HEK293 (cell line): ENCODE results near the gene GRID2.

ENCODE experiments used
- CTCF ChIA-PET: fragments of 350-600 bp; formaldehyde crosslinking; extraction: SDS; loops from one replicate; lab custom pipeline; 2021; ENCODE audit warnings: antibody characterized with exemption; lab: Yijun Ruan, JAX
- POLR2A ChIA-PET: fragments of 300-600 bp; formaldehyde crosslinking; extraction: SDS; loops from one replicate; lab custom pipeline; 2020; ENCODE audit warnings: antibody characterized with exemption, inconsistent platforms; lab: Yijun Ruan, JAX
- H3K27ac ChIP-seq: fragments of 200-500 bp; sonication (Bioruptor generic); 2 replicates; pipeline ENCODE4 v1.5.1; 2014; ENCODE audit warnings: low read depth, low read length, control low read depth, inconsistent platforms; ENCODE audit errors: extremely low read depth
- H3K36me3 ChIP-seq, 2 experiments: fragments of 200-500 bp in 1 of 2; sonication (Bioruptor generic) in 1 of 2; 1 replicate in 1 of 2; 2 replicates in 1 of 2; pipeline ENCODE4 v1.5.1; 2014 to 2017; ENCODE audit warnings: inconsistent platforms in 2 of 2, low read length in 2 of 2; ENCODE audit not compliant: control insufficient read depth in 2 of 2, insufficient read depth in 1 of 2
- H3K4me1 ChIP-seq: fragments of 200-500 bp; sonication (Bioruptor generic); 2 replicates; pipeline ENCODE4 v1.5.1; 2014; ENCODE audit warnings: mild to moderate bottlenecking, low read length, inconsistent platforms; ENCODE audit not compliant: control insufficient read depth, insufficient read depth
- H3K4me3 ChIP-seq: 2 replicates; pipeline ENCODE4 v1.5.1; 2011; ENCODE audit warnings: low read depth, mild to moderate bottlenecking, control low read depth, low read length, moderate library complexity
- H3K9me3 ChIP-seq: fragments of 200-500 bp; sonication (Bioruptor generic); 2 replicates; pipeline ENCODE4 v1.5.1; 2014; ENCODE audit warnings: low read depth, low read length, inconsistent platforms; ENCODE audit not compliant: control insufficient read depth, insufficient read depth
- BCL11A ChIP-seq: fragments of 450-650 bp; formaldehyde crosslinking; IDR thresholded peaks from 2 replicates; pipeline ENCODE4 v1.5.1; 2016; ENCODE audit warnings: low read depth, missing biosample characterization, missing genetic modification characterization
- TRIM28 ChIP-seq: IDR thresholded peaks from 2 replicates; pipeline ENCODE4 v1.6.1; 2011; ENCODE audit warnings: low read length, control low read depth, borderline replicate concordance
- YY1 ChIP-seq: fragments of 450-650 bp; formaldehyde crosslinking; IDR thresholded peaks from 2 replicates; pipeline ENCODE4 v1.5.1; 2018; ENCODE audit warnings: missing biosample characterization, missing genetic modification characterization
- YY2 ChIP-seq: fragments of 450-650 bp; formaldehyde crosslinking; IDR thresholded peaks from 2 replicates; pipeline ENCODE4 v1.5.1; 2016; ENCODE audit warnings: missing biosample characterization, missing genetic modification characterization
- ZBTB26 ChIP-seq: fragments of 450-650 bp; formaldehyde crosslinking; optimal IDR thresholded peaks from 2 replicates; pipeline ENCODE3; 2016; ENCODE audit warnings: missing biosample characterization, mild to moderate bottlenecking, missing genetic modification characterization
- ZBTB6 ChIP-seq: fragments of 450-650 bp; formaldehyde crosslinking; IDR thresholded peaks from 2 replicates; pipeline ENCODE4 v1.5.1; 2017; ENCODE audit warnings: missing biosample characterization, missing genetic modification characterization
- ZEB2 ChIP-seq: fragments of 450-650 bp; formaldehyde crosslinking; IDR thresholded peaks from 2 replicates; pipeline ENCODE4 v1.5.1; 2016; ENCODE audit warnings: missing biosample characterization, missing genetic modification characterization
- ZFHX2 ChIP-seq: fragments of 450-650 bp; formaldehyde crosslinking; conservative IDR thresholded peaks from 2 replicates; pipeline ENCODE4 v1.5.1; 2016; ENCODE audit warnings: missing biosample characterization, missing genetic modification characterization
- ZFP41 ChIP-seq: fragments of 450-650 bp; formaldehyde crosslinking; IDR thresholded peaks from 2 replicates; pipeline ENCODE4 v1.5.1; 2016; ENCODE audit warnings: missing biosample characterization, missing genetic modification characterization, borderline replicate concordance
- ZNF169 ChIP-seq: fragments of 450-650 bp; formaldehyde crosslinking; IDR thresholded peaks from 2 replicates; pipeline ENCODE4 v1.5.1; 2016; ENCODE audit warnings: missing biosample characterization, missing genetic modification characterization
- ZNF394 ChIP-seq: fragments of 450-650 bp; formaldehyde crosslinking; IDR thresholded peaks from 2 replicates; pipeline ENCODE4 v1.5.1; 2016; ENCODE audit warnings: missing biosample characterization, missing genetic modification characterization, mild to moderate bottlenecking, moderate library complexity, borderline replicate concordance
- ZNF398 ChIP-seq: fragments of 450-650 bp; formaldehyde crosslinking; IDR thresholded peaks from 2 replicates; pipeline ENCODE4 v1.5.1; 2017; ENCODE audit warnings: missing biosample characterization, missing genetic modification characterization
- ZNF404 ChIP-seq: fragments of 450-650 bp; formaldehyde crosslinking; IDR thresholded peaks from 2 replicates; pipeline ENCODE4 v1.5.1; 2017; ENCODE audit warnings: missing biosample characterization, missing genetic modification characterization
- ZNF48 ChIP-seq: fragments of 450-650 bp; formaldehyde crosslinking; IDR thresholded peaks from 2 replicates; pipeline ENCODE4 v1.5.1; 2016; ENCODE audit warnings: missing biosample characterization, missing genetic modification characterization
- ZNF530 ChIP-seq: fragments of 450-650 bp; formaldehyde crosslinking; IDR thresholded peaks from 2 replicates; pipeline ENCODE4 v1.5.1; 2016; ENCODE audit warnings: low read depth, missing biosample characterization, missing genetic modification characterization
- ZNF561 ChIP-seq: fragments of 450-650 bp; IDR thresholded peaks from 2 replicates; pipeline ENCODE4 v1.5.1; 2018; ENCODE audit warnings: missing biosample characterization, missing genetic modification characterization, borderline replicate concordance
- ZNF585B ChIP-seq: fragments of 450-650 bp; formaldehyde crosslinking; IDR thresholded peaks from 2 replicates; pipeline ENCODE4 v1.5.1; 2016; ENCODE audit warnings: missing biosample characterization, missing genetic modification characterization
- ZNF664 ChIP-seq: fragments of 450-650 bp; formaldehyde crosslinking; IDR thresholded peaks from 2 replicates; pipeline ENCODE4 v1.5.1; 2016; ENCODE audit warnings: missing biosample characterization, missing genetic modification characterization
- ZNF701 ChIP-seq: fragments of 450-650 bp; formaldehyde crosslinking; IDR thresholded peaks from 2 replicates; pipeline ENCODE4 v1.5.1; 2016; ENCODE audit warnings: missing biosample characterization, missing genetic modification characterization
- TF ChIP-seq, protein P1 (sequence below): fragments of 450-650 bp; formaldehyde crosslinking; IDR thresholded peaks from 2 replicates; pipeline ENCODE4 v1.5.1; 2016; ENCODE audit warnings: missing biosample characterization, missing genetic modification characterization
- TF ChIP-seq, protein P2 (sequence below): fragments of 450-650 bp; formaldehyde crosslinking; IDR thresholded peaks from 2 replicates; pipeline ENCODE4 v1.5.1; 2016; ENCODE audit warnings: missing biosample characterization, missing genetic modification characterization
- TF ChIP-seq, protein P3 (sequence below): fragments of 450-650 bp; formaldehyde crosslinking; IDR thresholded peaks from 2 replicates; pipeline ENCODE4 v1.5.1; 2016; ENCODE audit warnings: missing biosample characterization, missing genetic modification characterization

The GRID2 gene

GRCh38 chr4:93086356-93086755, 782.6 kb downstream of the GRID2 start:
- no peak for TF ChIP-seq ZNF169 (tag by site-specific recombination)
- Histone ChIP-seq H3K9me3 (no peaks in the 10 kb centered on the region), H3K27ac (no peak overlapping the region), H3K4me1 (no peaks in the 10 kb centered on the region), H3K36me3 (no peaks in the 10 kb centered on the region), H3K4me3 (no peak overlapping the region)
- ChIA-PET POLR2A (no interaction called here), CTCF (interaction anchor here (0.6 kb wide), 1 partner anchor 55 kb away, joined by 4 read pairs; no protein-coding TSS in a partner anchor)

DNA sequence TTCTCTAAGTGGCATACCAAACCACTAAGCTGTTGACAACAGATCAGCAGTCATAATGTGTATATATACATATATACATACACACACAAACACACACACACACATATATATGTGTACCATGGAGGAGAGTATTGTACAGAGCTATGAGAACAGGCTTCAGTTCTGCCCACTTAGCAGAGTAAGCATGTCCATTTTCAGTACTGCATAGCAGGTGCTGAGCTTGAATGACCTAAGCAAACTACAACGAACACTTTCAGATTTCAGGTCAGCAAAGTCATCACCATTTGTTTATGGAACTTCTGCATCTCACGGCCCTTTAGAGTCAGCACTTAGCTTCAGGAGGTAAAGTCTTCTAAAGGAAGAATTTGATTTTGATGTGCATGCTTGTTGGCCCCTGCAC, 789.0 kb downstream of the GRID2 start:
- no peaks in the 10 kb centered on the region for H3K4me1 ChIP-seq
- no peaks in the 10 kb centered on the region for H3K9me3 ChIP-seq
- H3K4me3 ChIP-seq, result no peak overlapping the region
- no peaks in the 10 kb centered on the region for H3K36me3 ChIP-seq
- no peak for TF ChIP-seq ZNF561 (tag by site-specific recombination)
- TF ChIP-seq ZFHX2 (tag by site-specific recombination), result no peak
- TF ChIP-seq ZNF394, result no peak
- TF ChIP-seq, protein P1, sequence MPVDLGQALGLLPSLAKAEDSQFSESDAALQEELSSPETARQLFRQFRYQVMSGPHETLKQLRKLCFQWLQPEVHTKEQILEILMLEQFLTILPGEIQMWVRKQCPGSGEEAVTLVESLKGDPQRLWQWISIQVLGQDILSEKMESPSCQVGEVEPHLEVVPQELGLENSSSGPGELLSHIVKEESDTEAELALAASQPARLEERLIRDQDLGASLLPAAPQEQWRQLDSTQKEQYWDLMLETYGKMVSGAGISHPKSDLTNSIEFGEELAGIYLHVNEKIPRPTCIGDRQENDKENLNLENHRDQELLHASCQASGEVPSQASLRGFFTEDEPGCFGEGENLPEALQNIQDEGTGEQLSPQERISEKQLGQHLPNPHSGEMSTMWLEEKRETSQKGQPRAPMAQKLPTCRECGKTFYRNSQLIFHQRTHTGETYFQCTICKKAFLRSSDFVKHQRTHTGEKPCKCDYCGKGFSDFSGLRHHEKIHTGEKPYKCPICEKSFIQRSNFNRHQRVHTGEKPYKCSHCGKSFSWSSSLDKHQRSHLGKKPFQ, result no peak
- TF ChIP-seq BCL11A, result no peak
- no peak for TF ChIP-seq ZNF701
- TF ChIP-seq YY2 (tag by site-specific recombination), result no peak
- no peak for TF ChIP-seq TRIM28
- TF ChIP-seq ZNF404 (tag by site-specific recombination), result no peak
- no peak for TF ChIP-seq ZEB2 (tag by site-specific recombination)
- no peak for TF ChIP-seq ZNF398
- H3K27ac ChIP-seq, result no peak overlapping the region
- ChIA-PET CTCF (no interaction called here), POLR2A (no interaction called here)

DNA sequence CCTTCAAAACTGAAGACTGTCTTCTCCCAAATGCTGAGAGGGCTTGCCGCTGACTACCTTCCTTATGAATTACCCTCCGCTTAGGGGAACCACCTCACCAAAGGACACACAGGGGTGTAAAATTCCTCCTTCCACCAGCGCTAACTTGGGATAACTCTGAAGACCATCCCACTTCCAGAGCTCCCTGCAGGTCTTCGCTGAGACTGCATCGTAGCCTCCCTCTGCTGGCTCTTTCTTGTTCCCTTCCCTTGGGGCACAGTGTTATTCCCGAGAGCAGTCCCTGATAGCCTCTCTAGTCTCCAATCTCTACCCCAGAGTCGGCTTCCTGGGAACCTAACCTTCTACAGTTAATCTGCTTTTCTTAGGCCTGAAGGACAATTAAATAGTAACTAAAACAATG, 799.3 kb downstream of the GRID2 start:
- H3K27ac ChIP-seq, result no peak overlapping the region
- POLR2A ChIA-PET, result no interaction called here
- H3K4me3 ChIP-seq, result no peak overlapping the region
- no peaks in the 10 kb centered on the region for H3K36me3 ChIP-seq
- H3K9me3 ChIP-seq, result no peaks in the 10 kb centered on the region
- no peak for TF ChIP-seq ZFP41 (tag by site-specific recombination)
- CTCF ChIA-PET, result no interaction called here
- H3K4me1 ChIP-seq, result no peaks in the 10 kb centered on the region

GRCh38 chr4:93116624-93117023, 812.9 kb downstream of the GRID2 start:
- Histone ChIP-seq H3K4me3 (no peak overlapping the region), H3K36me3 (no peaks in the 10 kb centered on the region), H3K9me3 (no peaks in the 10 kb centered on the region), H3K27ac (no peak overlapping the region), H3K4me1 (no peaks in the 10 kb centered on the region)
- CTCF ChIA-PET, result no interaction called here
- POLR2A ChIA-PET, result no interaction called here
- TF ChIP-seq YY1 (tag by site-specific recombination) (no peak), ZNF48 (tag by site-specific recombination) (no peak), ZNF585B (tag by site-specific recombination) (no peak), ZBTB6 (tag by site-specific recombination) (no peak), ZNF530 (tag by site-specific recombination) (no peak), ZBTB26 (tag by site-specific recombination) (no peak), ZNF664 (tag by site-specific recombination) (no peak), ZEB2 (tag by site-specific recombination) (no peak)
- TF ChIP-seq, protein P2, sequence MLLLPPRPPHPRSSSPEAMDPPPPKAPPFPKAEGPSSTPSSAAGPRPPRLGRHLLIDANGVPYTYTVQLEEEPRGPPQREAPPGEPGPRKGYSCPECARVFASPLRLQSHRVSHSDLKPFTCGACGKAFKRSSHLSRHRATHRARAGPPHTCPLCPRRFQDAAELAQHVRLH (tag by site-specific recombination), result no peak
- TF ChIP-seq, protein P3, sequence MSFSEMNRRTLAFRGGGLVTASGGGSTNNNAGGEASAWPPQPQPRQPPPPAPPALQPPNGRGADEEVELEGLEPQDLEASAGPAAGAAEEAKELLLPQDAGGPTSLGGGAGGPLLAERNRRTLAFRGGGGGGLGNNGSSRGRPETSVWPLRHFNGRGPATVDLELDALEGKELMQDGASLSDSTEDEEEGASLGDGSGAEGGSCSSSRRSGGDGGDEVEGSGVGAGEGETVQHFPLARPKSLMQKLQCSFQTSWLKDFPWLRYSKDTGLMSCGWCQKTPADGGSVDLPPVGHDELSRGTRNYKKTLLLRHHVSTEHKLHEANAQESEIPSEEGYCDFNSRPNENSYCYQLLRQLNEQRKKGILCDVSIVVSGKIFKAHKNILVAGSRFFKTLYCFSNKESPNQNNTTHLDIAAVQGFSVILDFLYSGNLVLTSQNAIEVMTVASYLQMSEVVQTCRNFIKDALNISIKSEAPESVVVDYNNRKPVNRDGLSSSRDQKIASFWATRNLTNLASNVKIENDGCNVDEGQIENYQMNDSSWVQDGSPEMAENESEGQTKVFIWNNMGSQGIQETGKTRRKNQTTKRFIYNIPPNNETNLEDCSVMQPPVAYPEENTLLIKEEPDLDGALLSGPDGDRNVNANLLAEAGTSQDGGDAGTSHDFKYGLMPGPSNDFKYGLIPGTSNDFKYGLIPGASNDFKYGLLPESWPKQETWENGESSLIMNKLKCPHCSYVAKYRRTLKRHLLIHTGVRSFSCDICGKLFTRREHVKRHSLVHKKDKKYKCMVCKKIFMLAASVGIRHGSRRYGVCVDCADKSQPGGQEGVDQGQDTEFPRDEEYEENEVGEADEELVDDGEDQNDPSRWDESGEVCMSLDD (tag by site-specific recombination), result no peak
